Left ventricle myocardium inferior (tissue), 1 donor: ENCODE measurements around the gene GPR78. TPM values are rescaled to one million over a fixed set of nuclear protein-coding genes. Genes with fewer than 3 reads are reported as not detected.

Experiments
- DNase-seq: peaks from one replicate; pipeline ENCODE4 v3.0.0-alpha.2; 2020
- H3K27ac ChIP-seq: fragments of 200-600 bp; replicated peaks from 2 replicates; pipeline ENCODE4 v1.8.0; 2021
- H3K27me3 ChIP-seq: fragments of 200-600 bp; 2 replicates; pipeline ENCODE4 v1.8.0; 2021; ENCODE audit warnings: low read depth
- H3K36me3 ChIP-seq: fragments of 200-600 bp; 2 replicates; pipeline ENCODE4 v1.8.0; 2021
- H3K4me1 ChIP-seq: fragments of 200-600 bp; 2 replicates; pipeline ENCODE4 v1.8.0; 2021
- H3K4me3 ChIP-seq: fragments of 200-600 bp; 2 replicates; pipeline ENCODE4 v1.8.0; 2021; ENCODE audit warnings: mild to moderate bottlenecking, moderate library complexity
- H3K9me3 ChIP-seq: fragments of 200-600 bp; replicated peaks from 2 replicates; pipeline ENCODE4 v1.8.0; 2021
- intact Hi-C: fragments of 100-400 bp; cut with micrococcal nuclease; formaldehyde crosslinking; loops from one replicate; pipeline ENCODE4 v1.11.0; 2022
- total RNA-seq: library from RNA; stranded (reverse); fragmentation: NEBNext Ultra II Directional; extraction: Animal tissue kit (Norgen Biotek cat#: 25700); gene quantifications from one replicate; pipeline ENCODE4 v1.2.1, GENCODE V29; 2021
- TF ChIP-seq, protein P1 (sequence below): fragments of 200-600 bp; IDR thresholded peaks from 2 replicates; pipeline ENCODE4 v1.8.0; 2021; ENCODE audit warnings: antibody characterized with exemption, mild to moderate bottlenecking, borderline replicate concordance
- donor health status: DM: no; HTN: yes; CAD: no; lungs with severe emphysema.

Gene GPR78
- total RNA-seq, 1 donor from 2014 or later: not detected

DNA sequence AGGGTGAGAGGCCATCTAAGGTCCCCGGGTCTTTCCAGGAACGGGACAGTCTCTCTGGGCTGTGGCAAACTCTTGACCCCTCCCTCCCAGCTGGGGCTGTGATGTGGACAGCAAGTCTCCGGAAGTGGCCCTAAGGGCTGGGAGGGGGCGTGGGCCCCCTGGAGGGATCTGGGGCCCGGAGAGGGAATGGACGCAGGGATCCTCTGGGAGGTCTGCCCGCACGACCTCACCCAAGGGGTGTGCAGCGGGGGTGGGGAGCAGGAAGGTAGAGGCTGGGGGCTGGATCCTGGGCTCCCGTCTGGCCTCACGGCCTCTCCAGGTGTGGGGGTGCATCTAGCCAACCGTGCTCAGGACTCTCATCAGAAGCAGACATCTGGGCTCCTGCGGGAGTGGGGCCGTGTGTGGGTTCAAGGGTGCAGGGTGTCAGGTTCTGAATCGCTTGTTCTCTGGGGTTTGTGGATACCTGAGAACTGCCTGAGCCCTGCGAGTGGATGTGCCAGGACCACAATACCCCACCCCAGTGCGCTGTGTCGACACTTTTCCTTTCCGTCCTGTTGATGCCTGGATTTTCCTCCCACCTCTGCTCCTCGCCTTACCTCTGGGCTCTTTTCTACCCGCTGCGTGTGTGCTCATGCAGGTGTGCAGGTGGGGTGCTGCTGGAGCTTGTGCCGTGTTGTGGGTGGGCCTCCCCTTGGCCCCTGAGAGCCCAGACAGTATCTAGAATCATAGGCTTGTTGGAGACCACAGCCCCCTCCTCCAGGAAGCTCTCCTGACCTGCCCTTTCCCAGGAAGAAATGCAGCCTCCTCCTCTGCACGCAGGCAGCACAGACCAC lies 13.3 kb downstream of the GPR78 start:
- Histone ChIP-seq H3K4me3 (no peak overlapping the region), H3K4me1 (peaks cover 13% of the 10 kb centered on the region), H3K9me3 (no peaks in the 10 kb centered on the region), H3K27ac (no peak overlapping the region), H3K36me3 (no peaks in the 10 kb centered on the region), H3K27me3 (peaks cover 95% of the 10 kb centered on the region)
- no peak for DNase-seq
- intact Hi-C loops: loop anchor here (10.0 kb wide), 2 partner anchors 129 to 349 kb away; no protein-coding TSS in a partner anchor
- TF ChIP-seq, protein P1, sequence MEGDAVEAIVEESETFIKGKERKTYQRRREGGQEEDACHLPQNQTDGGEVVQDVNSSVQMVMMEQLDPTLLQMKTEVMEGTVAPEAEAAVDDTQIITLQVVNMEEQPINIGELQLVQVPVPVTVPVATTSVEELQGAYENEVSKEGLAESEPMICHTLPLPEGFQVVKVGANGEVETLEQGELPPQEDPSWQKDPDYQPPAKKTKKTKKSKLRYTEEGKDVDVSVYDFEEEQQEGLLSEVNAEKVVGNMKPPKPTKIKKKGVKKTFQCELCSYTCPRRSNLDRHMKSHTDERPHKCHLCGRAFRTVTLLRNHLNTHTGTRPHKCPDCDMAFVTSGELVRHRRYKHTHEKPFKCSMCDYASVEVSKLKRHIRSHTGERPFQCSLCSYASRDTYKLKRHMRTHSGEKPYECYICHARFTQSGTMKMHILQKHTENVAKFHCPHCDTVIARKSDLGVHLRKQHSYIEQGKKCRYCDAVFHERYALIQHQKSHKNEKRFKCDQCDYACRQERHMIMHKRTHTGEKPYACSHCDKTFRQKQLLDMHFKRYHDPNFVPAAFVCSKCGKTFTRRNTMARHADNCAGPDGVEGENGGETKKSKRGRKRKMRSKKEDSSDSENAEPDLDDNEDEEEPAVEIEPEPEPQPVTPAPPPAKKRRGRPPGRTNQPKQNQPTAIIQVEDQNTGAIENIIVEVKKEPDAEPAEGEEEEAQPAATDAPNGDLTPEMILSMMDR: no peak

DNA sequence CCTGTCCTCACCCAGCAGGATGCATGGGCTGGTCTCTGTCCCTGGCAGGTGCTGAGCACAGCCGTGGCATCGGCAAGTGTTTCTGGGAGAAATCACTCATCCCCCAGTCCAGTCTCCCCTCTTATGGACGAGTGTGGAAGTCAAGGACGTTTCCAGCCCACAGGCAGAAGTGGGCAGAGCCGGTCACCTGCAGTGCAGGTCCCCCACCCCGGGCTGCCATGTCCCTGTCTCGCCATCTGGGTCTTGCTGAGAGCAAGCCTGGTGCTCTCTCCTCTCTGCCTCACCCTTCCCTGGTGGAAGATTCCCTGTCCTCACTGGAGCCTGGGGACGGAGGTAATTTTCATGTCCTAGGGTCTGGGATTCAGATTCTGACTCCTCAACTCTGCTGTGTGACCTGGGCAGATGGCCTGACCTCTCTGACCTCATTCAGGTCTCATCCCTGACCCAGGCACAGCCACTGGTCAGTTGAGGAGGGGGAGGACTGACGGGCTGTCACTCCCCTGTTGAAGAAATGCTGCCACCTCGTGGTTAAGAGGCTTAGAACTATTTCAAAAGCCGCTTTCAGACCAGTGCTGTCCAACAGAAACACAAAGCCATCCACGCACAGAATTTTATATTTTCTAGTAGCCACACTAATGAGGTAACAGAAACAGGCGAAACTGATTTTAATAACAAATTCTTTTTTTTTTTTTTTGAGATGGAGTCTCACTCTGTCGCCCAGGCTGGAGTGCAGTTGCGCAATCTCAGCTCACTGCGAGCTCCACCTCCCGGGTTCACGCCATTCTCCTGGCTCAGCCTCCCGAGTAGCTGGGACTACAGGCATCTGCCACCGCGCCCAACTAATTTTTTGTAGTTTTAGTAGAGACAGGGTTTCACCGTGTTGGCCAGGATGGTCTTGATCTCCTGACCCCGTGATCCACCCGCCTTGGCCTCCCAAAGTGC lies 14.2 kb downstream of the GPR78 start:
- intact Hi-C loops: loop anchor here (10.0 kb wide), 2 partner anchors 130 to 350 kb away; no protein-coding TSS in a partner anchor
- H3K4me1 ChIP-seq: peaks cover 13% of the 10 kb centered on the region
- H3K27me3 ChIP-seq: peaks cover 95% of the 10 kb centered on the region
- H3K4me3 ChIP-seq: no peak overlapping the region
- DNase-seq: no peak
- TF ChIP-seq, protein P1: peak; percentile 73
- no peak overlapping the region for H3K27ac ChIP-seq
- H3K9me3 ChIP-seq: no peaks in the 10 kb centered on the region
- no peaks in the 10 kb centered on the region for H3K36me3 ChIP-seq

DNA sequence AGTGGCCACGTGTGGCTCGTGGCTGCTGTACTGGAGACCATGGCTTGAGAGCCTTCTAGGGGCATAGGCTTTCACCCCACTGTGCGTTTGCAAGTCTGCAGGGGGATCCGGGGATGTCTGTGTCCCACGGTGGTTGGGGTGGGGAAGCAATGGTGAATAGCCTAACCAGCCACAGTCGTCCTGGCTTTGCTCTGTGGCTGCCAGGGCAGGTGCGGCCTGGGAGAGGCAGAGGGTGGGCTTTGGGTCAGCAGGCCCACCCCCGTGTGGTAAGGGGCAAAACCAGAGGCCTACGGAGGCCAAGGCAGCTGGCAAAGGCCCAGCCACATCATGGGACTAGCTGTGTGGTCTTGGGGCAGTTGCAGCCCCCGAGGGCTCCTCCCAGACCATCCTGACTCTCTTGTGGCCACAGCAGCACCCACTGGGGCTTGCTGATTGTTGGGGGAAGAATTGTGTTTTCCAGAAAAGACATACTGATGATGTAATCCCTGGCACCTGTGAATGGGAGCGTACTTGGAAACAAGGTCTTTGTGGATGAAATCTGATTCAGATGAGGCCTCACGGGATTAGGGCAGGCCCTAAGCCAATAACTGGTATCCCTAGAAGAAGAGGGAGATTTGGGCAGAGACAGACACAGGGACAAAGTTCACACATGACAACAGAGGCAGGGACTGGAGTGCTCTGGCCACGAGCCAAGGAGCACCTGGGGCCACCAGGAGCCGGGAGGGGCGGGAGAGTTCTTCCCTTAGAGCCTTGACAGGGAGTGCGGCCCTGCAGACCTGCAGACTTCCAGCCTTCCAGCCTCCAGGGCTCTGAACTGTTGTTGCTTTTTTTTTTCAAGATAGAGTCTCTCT lies 15.3 kb downstream of the GPR78 start:
- DNase-seq: no peak

DNA sequence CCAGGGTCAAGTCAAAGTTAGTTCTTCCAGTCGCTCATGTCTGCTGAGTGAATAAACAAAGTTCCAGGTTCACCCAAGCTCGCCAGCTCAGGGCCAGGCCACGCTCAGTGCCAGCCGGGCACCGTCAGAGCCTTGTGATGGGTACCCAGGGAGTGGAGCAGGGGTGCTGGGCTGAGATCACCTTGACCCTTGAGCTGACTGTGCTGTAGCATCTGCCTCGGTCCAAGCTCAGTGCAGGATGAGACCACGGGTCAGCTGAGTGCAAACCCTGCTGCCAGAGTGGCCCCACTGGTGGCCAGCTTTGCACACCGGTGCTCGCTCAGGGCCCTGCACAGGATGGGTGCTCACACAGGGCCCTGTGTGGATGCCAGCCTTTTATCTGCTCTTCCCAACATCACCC lies 16.7 kb downstream of the GPR78 start:
- no peaks in the 10 kb centered on the region for H3K9me3 ChIP-seq
- H3K4me1 ChIP-seq: peaks cover 13% of the 10 kb centered on the region
- H3K27ac ChIP-seq: no peak overlapping the region
- no peak overlapping the region for H3K4me3 ChIP-seq
- H3K27me3 ChIP-seq: peaks cover 95% of the 10 kb centered on the region
- TF ChIP-seq, protein P1: no peak
- H3K36me3 ChIP-seq: no peaks in the 10 kb centered on the region
- DNase-seq: no peak
- intact Hi-C loops: loop anchor here (10.0 kb wide), 2 partner anchors 132 to 352 kb away; no protein-coding TSS in a partner anchor

More for the DNA sequence above, 15.3 kb downstream of the GPR78 start:
- TF ChIP-seq, protein P1: no peak
- Histone ChIP-seq H3K27me3 (peaks cover 95% of the 10 kb centered on the region), H3K9me3 (no peaks in the 10 kb centered on the region), H3K36me3 (no peaks in the 10 kb centered on the region), H3K4me3 (no peak overlapping the region), H3K4me1 (peaks cover 13% of the 10 kb centered on the region), H3K27ac (no peak overlapping the region)
- intact Hi-C loops: loop anchor here (10.0 kb wide), 2 partner anchors 131 to 351 kb away; no protein-coding TSS in a partner anchor
